WERI-Rb-1 (cell line): Measurements from ENCODE around the gene LHX4.

ENCODE experiments used
- DNase-seq: peaks from one replicate; pipeline ENCODE4 v3.0.0-alpha.2; 2020
- H3K27ac ChIP-seq: fragments of 250-450 bp; sonication (Bioruptor Pico); 2 replicates; pipeline ENCODE4 v1.5.1; 2020; ENCODE audit warnings: mild to moderate bottlenecking, moderate library complexity
- H3K27me3 ChIP-seq: fragments of 250-450 bp; sonication (Bioruptor Pico); 2 replicates; pipeline ENCODE4 v1.5.1; 2021; ENCODE audit warnings: mild to moderate bottlenecking, low read depth, moderate library complexity; ENCODE audit not compliant: insufficient read depth, severe bottlenecking
- H3K36me3 ChIP-seq: fragments of 250-450 bp; sonication (Bioruptor Pico); 2 replicates; pipeline ENCODE4 v1.5.1; 2020; ENCODE audit warnings: mild to moderate bottlenecking, moderate library complexity
- H3K4me3 ChIP-seq: 2 replicates; pipeline ENCODE4 v1.5.1; 2011; ENCODE audit warnings: low read depth, mild to moderate bottlenecking, control low read depth, low read length
- H3K9me3 ChIP-seq: fragments of 250-450 bp; sonication (Bioruptor Pico); 2 replicates; pipeline ENCODE4 v1.5.1; 2021; ENCODE audit warnings: mild to moderate bottlenecking, moderate library complexity; ENCODE audit not compliant: severe bottlenecking
- CTCF ChIP-seq: IDR thresholded peaks from 2 replicates; pipeline ENCODE4 v1.5.1; 2011; ENCODE audit warnings: low read depth, mild to moderate bottlenecking, control low read depth, inconsistent platforms, low read length

LHX4 gene

GRCh38 chr1:180271272-180272255, 41.5 kb downstream of the LHX4 start:
- H3K36me3 ChIP-seq, result peaks cover 46% of the 10 kb centered on the region
- peaks cover 2% of the 10 kb centered on the region for H3K9me3 ChIP-seq
- TF ChIP-seq CTCF, result no peak
- peak overlapping the region; percentile 43; the same call in 1 of the 2 replicates for H3K27ac ChIP-seq
- DNase-seq, result no peak
- H3K4me3 ChIP-seq, result no peak overlapping the region
- no peaks in the 10 kb centered on the region for H3K27me3 ChIP-seq

- Histone ChIP-seq H3K27ac (0 out of 2 replicates have a peak overlapping the region, but pooled peaks have one; percentile 43), H3K9me3 (peaks cover 2% of the 10 kb centered on the region), H3K36me3 (peaks cover 50% of the 10 kb centered on the region), H3K4me3 (no peak overlapping the region), H3K27me3 (no peaks in the 10 kb centered on the region)
- no peak for TF ChIP-seq CTCF
- DNase-seq, result no peak
These were observed 42.3 kb downstream of the LHX4 start for GRCh38 chr1:180272395-180272794.

- Histone ChIP-seq H3K36me3 (peaks cover 57% of the 10 kb centered on the region), H3K4me3 (no peak overlapping the region), H3K9me3 (peaks cover 2% of the 10 kb centered on the region), H3K27ac (no peak overlapping the region), H3K27me3 (no peaks in the 10 kb centered on the region)
- no peak for TF ChIP-seq CTCF
- no peak for DNase-seq
These were observed 43.0 kb downstream of the LHX4 start for GRCh38 chr1:180273066-180273465.

- no peak overlapping the region for H3K4me3 ChIP-seq
- TF ChIP-seq CTCF, result no peak
- no peaks in the 10 kb centered on the region for H3K27me3 ChIP-seq
- no peak for DNase-seq
- H3K9me3 ChIP-seq, result peaks cover 2% of the 10 kb centered on the region
- H3K27ac ChIP-seq, result no peak overlapping the region
- H3K36me3 ChIP-seq, result peaks cover 58% of the 10 kb centered on the region
These were observed 44.2 kb downstream of the LHX4 start for GRCh38 chr1:180274221-180274620.

GRCh38 chr1:180275726-180276125, 45.7 kb downstream of the LHX4 start:
- TF ChIP-seq CTCF, result no peak
- DNase-seq, result no peak

More at GRCh38 chr1:180275726-180276125, 45.7 kb downstream of the LHX4 start:
- no peak overlapping the region for H3K27ac ChIP-seq
- peaks cover 61% of the 10 kb centered on the region for H3K36me3 ChIP-seq
- H3K9me3 ChIP-seq, result peaks cover 2% of the 10 kb centered on the region
- H3K4me3 ChIP-seq, result no peak overlapping the region
- H3K27me3 ChIP-seq, result no peaks in the 10 kb centered on the region
